HUES64 (cell line): Measurements from ENCODE around the gene MAGI2.
"Not testable (repeated sequence)": the region's sequence is repeated elsewhere in the genome, so short reads cannot be mapped to it uniquely, and the experiment has no call there.

Experiments
- H3K27ac ChIP-seq: 2 replicates; pipeline ENCODE4 v1.7.0; 2013; ENCODE audit warnings: low read depth, low read length, inconsistent platforms
- H3K27me3 ChIP-seq: 2 replicates; pipeline ENCODE4 v1.6.1; 2013; ENCODE audit warnings: mild to moderate bottlenecking, low read length; ENCODE audit not compliant: insufficient read depth
- H3K36me3 ChIP-seq: 2 replicates; pipeline ENCODE4 v1.6.1; 2013; ENCODE audit warnings: mild to moderate bottlenecking, low read length; ENCODE audit not compliant: insufficient read depth
- H3K4me1 ChIP-seq: 2 replicates; pipeline ENCODE4 v1.6.1; 2013; ENCODE audit warnings: mild to moderate bottlenecking, low read length, moderate library complexity; ENCODE audit not compliant: insufficient read depth
- H3K4me3 ChIP-seq: 2 replicates; pipeline ENCODE4 v1.5.1; 2013; ENCODE audit warnings: mild to moderate bottlenecking, low read length, moderate library complexity
- H3K9ac ChIP-seq: 2 replicates; pipeline ENCODE4 v1.6.1; 2013; ENCODE audit warnings: mild to moderate bottlenecking, low read depth, low read length
- H3K9me3 ChIP-seq: 2 replicates; pipeline ENCODE4 v1.6.1; 2013; ENCODE audit warnings: low read depth, low read length; ENCODE audit not compliant: insufficient read depth
- WGBS: fragments of 150-250, 120-280 bp; methylation state at CpG from one replicate; pipeline ENCODE4 v1.1.7; 2013; ENCODE audit warnings: missing lambda C conversion rate; 5-methylcytosine and 5-hydroxymethylcytosine counted together

The MAGI2 gene

GRCh38 chr7:78015574-78016260, 1437.8 kb downstream of the MAGI2 start:
- Histone ChIP-seq H3K9me3 (no peaks in the 10 kb centered on the region), H3K4me3 (no peak overlapping the region), H3K9ac (no peak overlapping the region), H3K36me3 (no peaks in the 10 kb centered on the region), H3K27me3 (peaks cover 21% of the 10 kb centered on the region), H3K4me1 (peaks cover 20% of the 10 kb centered on the region), H3K27ac (no peak overlapping the region)
- WGBS: 93% methylated on average over 4 of the region's 5 CpGs

- WGBS: 72% methylated on average over 3 of the region's 3 CpGs
- Histone ChIP-seq H3K4me1 (peaks cover 20% of the 10 kb centered on the region), H3K4me3 (no peak overlapping the region), H3K27me3 (peaks cover 21% of the 10 kb centered on the region), H3K36me3 (no peaks in the 10 kb centered on the region), H3K9ac (no peak overlapping the region), H3K9me3 (no peaks in the 10 kb centered on the region), H3K27ac (no peak overlapping the region)
These were observed 1439.1 kb downstream of the MAGI2 start for GRCh38 chr7:78014401-78014800.

GRCh38 chr7:78013386-78013785, 1440.1 kb downstream of the MAGI2 start:
- Histone ChIP-seq H3K36me3 (no peaks in the 10 kb centered on the region), H3K4me3 (no peak overlapping the region), H3K4me1 (peaks cover 15% of the 10 kb centered on the region), H3K9ac (no peak overlapping the region), H3K27ac (no peak overlapping the region), H3K9me3 (no peaks in the 10 kb centered on the region), H3K27me3 (peaks cover 13% of the 10 kb centered on the region)
- 73% methylated on average over 3 of the region's 3 CpGs for WGBS

- WGBS: 69% methylated on average over 4 of the region's 5 CpGs
- Histone ChIP-seq H3K9ac (no peak overlapping the region), H3K27me3 (no peaks in the 10 kb centered on the region), H3K4me1 (no peaks in the 10 kb centered on the region), H3K27ac (no peak overlapping the region), H3K4me3 (no peak overlapping the region), H3K9me3 (no peaks in the 10 kb centered on the region), H3K36me3 (no peaks in the 10 kb centered on the region)
These were observed 1441.8 kb downstream of the MAGI2 start for GRCh38 chr7:78011642-78012041.

GRCh38 chr7:78007231-78007630, 1446.2 kb downstream of the MAGI2 start:
- H3K9ac ChIP-seq: no peak overlapping the region
- H3K9me3 ChIP-seq: no peaks in the 10 kb centered on the region
- no peak overlapping the region for H3K4me3 ChIP-seq
- no peaks in the 10 kb centered on the region for H3K36me3 ChIP-seq
- no peaks in the 10 kb centered on the region for H3K4me1 ChIP-seq
- no peaks in the 10 kb centered on the region for H3K27me3 ChIP-seq
- H3K27ac ChIP-seq: no peak overlapping the region
- 91% methylated on average over 3 of the region's 3 CpGs for WGBS

GRCh38 chr7:78006063-78006755, 1447.3 kb downstream of the MAGI2 start:
- Histone ChIP-seq H3K4me3 (no peak overlapping the region), H3K9me3 (no peaks in the 10 kb centered on the region), H3K27me3 (no peaks in the 10 kb centered on the region), H3K9ac (no peak overlapping the region), H3K27ac (no peak overlapping the region), H3K36me3 (no peaks in the 10 kb centered on the region), H3K4me1 (no peaks in the 10 kb centered on the region)
- 82% methylated on average over 10 of the region's 10 CpGs for WGBS

GRCh38 chr7:78002715-78003114, 1450.8 kb downstream of the MAGI2 start:
- no peak overlapping the region for H3K9ac ChIP-seq
- H3K36me3 ChIP-seq: no peaks in the 10 kb centered on the region
- H3K27ac ChIP-seq: no peak overlapping the region
- no peak overlapping the region for H3K4me3 ChIP-seq
- H3K27me3 ChIP-seq: no peaks in the 10 kb centered on the region
- H3K9me3 ChIP-seq: no peaks in the 10 kb centered on the region
- H3K4me1 ChIP-seq: no peaks in the 10 kb centered on the region
- 98% methylated on average over 4 of the region's 4 CpGs for WGBS

GRCh38 chr7:78002021-78002420, 1451.4 kb downstream of the MAGI2 start:
- WGBS: 86% methylated on average over 3 of the region's 3 CpGs
- Histone ChIP-seq H3K36me3 (no peaks in the 10 kb centered on the region), H3K4me1 (no peaks in the 10 kb centered on the region), H3K4me3 (no peak overlapping the region), H3K27me3 (no peaks in the 10 kb centered on the region), H3K9ac (no peak overlapping the region), H3K27ac (no peak overlapping the region), H3K9me3 (no peaks in the 10 kb centered on the region)

- H3K9me3 ChIP-seq, H3K27ac ChIP-seq, H3K4me3 ChIP-seq, H3K4me1 ChIP-seq, H3K36me3 ChIP-seq, H3K9ac ChIP-seq, H3K27me3 ChIP-seq: not testable (repeated sequence)
- 61% methylated on average over 3 of the region's 3 CpGs for WGBS
These were observed 1454.3 kb downstream of the MAGI2 start for GRCh38 chr7:77999168-77999567.

GRCh38 chr7:77995717-77996116, 1457.8 kb downstream of the MAGI2 start:
- 64% methylated on average over 5 of the region's 6 CpGs for WGBS
- H3K4me3 ChIP-seq: no peak overlapping the region
- no peaks in the 10 kb centered on the region for H3K27me3 ChIP-seq
- no peaks in the 10 kb centered on the region for H3K4me1 ChIP-seq
- H3K36me3 ChIP-seq: no peaks in the 10 kb centered on the region
- H3K9me3 ChIP-seq: no peaks in the 10 kb centered on the region
- no peak overlapping the region for H3K9ac ChIP-seq
- no peak overlapping the region for H3K27ac ChIP-seq

GRCh38 chr7:77993838-77994237, 1459.6 kb downstream of the MAGI2 start:
- H3K4me1 ChIP-seq: peaks cover 6% of the 10 kb centered on the region
- no peaks in the 10 kb centered on the region for H3K9me3 ChIP-seq
- H3K36me3 ChIP-seq: no peaks in the 10 kb centered on the region
- no peak overlapping the region for H3K4me3 ChIP-seq
- H3K9ac ChIP-seq: no peak overlapping the region
- no peak overlapping the region for H3K27ac ChIP-seq
- 94% methylated on average over 3 of the region's 3 CpGs for WGBS
- H3K27me3 ChIP-seq: no peaks in the 10 kb centered on the region
